ENCODE data around the gene MAP2K5. TPM values are rescaled to one million over a fixed set of nuclear protein-coding genes. Genes with fewer than 3 reads are reported as not detected.

MAP2K5 gene
- total RNA-seq, 1 donor from 2014 or later: 3.2 TPM

DNA sequence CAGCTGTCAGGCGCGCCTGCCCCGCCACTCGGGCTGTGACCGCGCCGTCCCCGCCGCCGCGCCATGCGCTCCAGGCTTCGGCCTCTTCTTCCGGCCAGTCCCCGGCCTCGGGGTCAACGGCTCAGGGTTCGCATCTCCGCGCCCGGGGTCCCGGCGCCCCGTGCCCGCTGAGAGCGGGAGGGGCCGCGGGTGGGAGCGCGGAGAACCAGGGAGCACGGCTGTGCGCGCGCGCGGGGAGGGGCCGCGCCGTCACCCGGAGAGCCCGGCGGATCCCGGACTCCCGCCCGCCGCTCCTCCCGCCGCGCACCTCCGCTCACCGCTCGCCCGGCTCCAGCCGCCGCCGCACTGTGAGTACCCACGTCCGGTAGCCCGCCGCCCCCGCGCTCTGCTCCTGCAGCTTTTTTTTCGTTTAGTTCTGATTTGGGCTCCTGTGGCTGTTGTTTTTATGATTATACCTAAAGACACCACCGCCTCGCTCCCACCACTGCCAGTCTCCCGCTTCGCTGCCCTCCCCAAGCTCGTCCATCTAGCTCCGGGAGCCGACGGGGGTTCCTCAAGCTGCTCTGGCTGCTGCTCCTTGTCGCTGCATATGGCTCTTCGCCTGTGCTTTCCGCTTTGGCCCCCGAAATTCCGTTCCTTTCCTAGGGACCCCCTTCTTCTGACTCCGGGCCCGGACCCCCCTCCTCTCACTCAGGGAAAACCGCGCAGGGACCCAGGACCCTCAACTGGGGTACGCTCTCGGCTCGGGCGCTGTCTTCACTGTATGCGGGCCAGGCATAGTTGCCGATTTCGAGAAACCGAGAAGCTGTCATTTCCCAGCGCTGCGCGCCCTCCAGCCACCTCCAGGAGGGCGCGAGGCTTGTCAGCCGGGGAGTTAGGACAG is 281.1 kb downstream of the MAP2K5 start:
- TF ChIP-seq, protein P1, sequence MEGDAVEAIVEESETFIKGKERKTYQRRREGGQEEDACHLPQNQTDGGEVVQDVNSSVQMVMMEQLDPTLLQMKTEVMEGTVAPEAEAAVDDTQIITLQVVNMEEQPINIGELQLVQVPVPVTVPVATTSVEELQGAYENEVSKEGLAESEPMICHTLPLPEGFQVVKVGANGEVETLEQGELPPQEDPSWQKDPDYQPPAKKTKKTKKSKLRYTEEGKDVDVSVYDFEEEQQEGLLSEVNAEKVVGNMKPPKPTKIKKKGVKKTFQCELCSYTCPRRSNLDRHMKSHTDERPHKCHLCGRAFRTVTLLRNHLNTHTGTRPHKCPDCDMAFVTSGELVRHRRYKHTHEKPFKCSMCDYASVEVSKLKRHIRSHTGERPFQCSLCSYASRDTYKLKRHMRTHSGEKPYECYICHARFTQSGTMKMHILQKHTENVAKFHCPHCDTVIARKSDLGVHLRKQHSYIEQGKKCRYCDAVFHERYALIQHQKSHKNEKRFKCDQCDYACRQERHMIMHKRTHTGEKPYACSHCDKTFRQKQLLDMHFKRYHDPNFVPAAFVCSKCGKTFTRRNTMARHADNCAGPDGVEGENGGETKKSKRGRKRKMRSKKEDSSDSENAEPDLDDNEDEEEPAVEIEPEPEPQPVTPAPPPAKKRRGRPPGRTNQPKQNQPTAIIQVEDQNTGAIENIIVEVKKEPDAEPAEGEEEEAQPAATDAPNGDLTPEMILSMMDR (conservative IDR thresholded peaks at IDR 0.05; ENCODE audit: low read depth, low read length): no peak
- no peak overlapping the region for H3K4me3 ChIP-seq (ENCODE audit: low read depth, low read length)
- DNase-seq (ENCODE audit: low read depth): no peak

DNA sequence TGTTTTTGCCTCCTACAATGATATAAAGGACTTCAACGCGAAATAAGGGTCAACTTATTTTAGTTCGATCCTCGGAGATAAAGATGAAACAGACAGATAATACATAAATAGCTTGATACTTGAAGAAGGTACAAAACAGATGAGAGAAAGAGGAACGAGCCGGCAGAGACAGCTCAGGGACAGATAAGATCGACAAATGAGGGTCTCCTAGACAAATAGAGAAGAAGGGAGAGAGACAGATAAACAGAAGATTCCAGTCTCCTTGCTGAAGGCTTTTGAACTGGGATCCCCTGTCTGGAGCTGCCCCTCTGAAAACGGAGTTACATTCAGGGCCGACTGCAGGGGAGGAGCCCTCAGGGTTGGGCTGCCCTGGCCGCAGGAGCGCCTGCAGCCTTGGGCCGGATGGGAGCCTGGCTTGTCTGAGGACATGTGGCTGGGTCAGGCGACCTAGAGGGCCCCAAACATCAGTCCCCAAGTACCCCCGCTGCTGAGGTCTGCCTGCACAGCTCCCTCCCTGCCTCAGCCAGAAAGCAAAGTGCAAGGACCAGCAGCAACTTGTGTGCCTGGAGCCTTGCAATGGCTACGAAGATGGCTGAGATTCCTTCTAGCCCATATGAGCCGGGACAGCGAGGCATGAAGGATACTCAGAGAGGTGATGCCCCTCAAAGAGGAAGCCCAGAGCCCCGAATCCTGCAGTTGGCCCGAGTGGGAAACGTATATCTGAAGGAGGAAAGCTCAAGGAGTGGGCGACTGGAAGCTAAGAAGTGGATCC is 281.9 kb downstream of the MAP2K5 start:
- TF ChIP-seq, protein P1 (conservative IDR thresholded peaks at IDR 0.05; ENCODE audit: low read depth, low read length): no peak
- DNase-seq (ENCODE audit: low read depth): no peak
- H3K4me3 ChIP-seq (ENCODE audit: low read depth, low read length): no peak overlapping the region

DNA sequence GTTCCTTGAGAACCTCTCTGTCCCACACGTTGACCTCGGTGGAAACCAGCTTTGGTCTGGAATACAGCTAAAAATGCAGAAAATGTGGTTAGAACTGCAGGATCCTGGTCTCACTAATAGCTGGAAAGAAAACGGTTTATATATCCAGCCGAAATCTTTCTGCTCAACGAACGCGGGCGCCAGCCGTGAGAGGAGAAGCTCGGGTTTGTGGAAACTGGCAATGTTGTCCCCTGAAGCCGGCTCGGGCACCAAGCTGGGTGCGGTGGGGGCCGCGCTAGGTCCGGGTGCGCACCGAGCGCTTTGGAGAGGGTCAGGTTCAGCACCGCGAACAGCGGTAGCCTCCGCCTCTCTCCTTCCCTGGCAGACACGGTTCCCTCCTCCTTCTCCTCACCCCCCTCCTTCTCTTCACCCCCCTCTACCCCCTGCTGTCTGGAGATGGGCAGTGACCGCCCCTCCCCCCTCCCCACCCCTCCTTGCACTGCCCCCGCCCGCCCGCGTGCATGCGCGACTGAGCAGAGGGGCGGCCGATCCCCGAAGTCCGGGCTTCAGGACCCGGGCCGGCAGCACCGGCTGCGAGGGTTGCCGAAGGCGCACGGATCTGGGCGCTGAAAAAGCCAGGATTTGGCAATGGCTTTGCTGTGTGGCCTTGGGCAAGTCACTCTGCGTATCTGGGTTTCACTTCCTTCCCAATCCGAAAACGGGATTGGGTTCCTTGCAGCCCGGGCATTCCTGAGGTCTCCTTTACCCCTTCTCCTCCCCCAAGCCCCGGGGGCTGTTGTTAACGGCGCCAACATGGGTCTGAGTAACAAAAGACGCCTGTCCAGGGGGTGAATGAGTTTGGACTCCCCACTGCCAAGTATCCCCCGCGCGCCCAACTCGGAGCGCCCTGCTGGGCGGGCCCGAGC is 282.7 kb downstream of the MAP2K5 start, which contains the start of gene SKOR1:
SKOR1 (plus strand) TSS at position 534 of the 905 bp plus-strand sequence; CDS start at position 628, 94 bp downstream.
- peak within 1 kb of the TSS; percentile 11 for H3K4me3 ChIP-seq (ENCODE audit: low read depth, low read length)
- no peak for DNase-seq (ENCODE audit: low read depth)
- TF ChIP-seq, protein P1 (conservative IDR thresholded peaks at IDR 0.05; ENCODE audit: low read depth, low read length): no peak

DNA sequence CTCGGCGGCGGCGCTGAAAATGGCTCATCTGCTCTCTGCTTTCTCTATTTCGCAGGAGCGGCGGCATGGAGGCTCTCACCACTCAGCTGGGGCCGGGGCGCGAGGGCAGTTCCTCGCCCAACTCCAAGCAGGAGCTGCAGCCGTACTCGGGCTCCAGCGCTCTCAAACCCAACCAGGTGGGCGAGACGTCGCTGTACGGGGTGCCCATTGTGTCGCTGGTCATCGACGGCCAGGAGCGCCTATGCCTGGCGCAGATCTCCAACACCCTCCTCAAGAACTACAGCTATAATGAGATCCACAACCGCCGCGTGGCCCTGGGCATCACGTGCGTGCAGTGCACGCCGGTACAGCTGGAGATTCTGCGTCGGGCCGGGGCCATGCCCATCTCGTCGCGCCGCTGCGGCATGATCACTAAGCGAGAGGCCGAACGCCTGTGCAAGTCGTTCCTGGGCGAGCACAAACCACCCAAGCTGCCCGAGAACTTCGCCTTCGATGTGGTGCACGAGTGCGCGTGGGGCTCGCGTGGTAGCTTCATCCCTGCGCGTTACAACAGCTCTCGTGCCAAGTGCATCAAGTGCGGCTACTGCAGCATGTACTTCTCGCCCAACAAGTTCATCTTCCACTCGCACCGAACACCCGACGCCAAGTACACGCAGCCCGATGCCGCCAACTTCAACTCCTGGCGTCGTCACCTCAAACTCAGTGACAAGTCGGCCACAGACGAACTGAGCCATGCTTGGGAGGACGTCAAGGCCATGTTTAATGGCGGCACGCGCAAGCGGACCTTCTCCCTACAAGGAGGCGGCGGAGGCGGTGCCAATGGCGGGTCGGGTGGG is 283.6 kb downstream of the MAP2K5 start:
- H3K4me3 ChIP-seq (ENCODE audit: low read depth, low read length): no peak overlapping the region
- TF ChIP-seq, protein P1 (conservative IDR thresholded peaks at IDR 0.05; ENCODE audit: low read depth, low read length): no peak
- DNase-seq (ENCODE audit: low read depth): no peak

DNA sequence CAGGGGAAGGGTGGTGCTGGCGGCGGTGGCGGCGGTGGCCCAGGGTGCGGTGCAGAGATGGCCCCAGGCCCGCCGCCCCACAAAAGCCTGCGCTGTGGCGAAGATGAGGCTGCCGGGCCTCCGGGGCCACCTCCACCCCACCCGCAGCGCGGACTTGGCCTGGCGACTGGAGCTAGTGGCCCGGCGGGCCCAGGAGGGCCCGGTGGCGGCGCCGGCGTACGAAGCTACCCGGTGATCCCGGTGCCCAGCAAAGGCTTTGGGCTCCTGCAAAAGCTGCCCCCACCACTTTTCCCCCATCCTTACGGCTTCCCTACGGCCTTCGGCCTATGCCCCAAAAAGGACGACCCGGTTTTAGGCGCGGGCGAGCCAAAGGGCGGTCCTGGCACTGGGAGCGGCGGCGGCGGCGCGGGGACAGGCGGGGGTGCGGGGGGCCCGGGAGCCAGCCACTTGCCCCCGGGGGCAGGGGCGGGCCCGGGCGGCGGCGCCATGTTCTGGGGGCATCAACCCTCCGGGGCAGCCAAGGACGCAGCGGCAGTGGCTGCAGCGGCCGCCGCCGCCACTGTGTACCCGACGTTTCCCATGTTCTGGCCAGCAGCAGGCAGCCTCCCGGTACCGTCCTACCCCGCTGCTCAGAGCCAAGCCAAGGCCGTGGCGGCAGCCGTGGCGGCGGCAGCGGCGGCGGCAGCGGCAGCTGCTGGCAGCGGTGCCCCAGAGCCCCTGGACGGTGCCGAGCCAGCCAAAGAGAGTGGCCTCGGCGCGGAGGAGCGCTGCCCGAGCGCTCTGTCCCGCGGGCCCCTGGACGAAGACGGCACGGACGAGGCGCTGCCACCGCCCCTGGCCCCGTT is 284.4 kb downstream of the MAP2K5 start:
- no peak for DNase-seq (ENCODE audit: low read depth)
- TF ChIP-seq, protein P1 (conservative IDR thresholded peaks at IDR 0.05; ENCODE audit: low read depth, low read length): no peak

More for the DNA sequence above, 284.4 kb downstream of the MAP2K5 start:
- no peak overlapping the region for H3K4me3 ChIP-seq (ENCODE audit: low read depth, low read length)

Measured in epithelial cell of proximal tubule (primary cell).